Stimulated activated CD8-positive, alpha-beta memory T cell treated with anti-CD3 and anti-CD28 coated beads, Interleukin-15, amount 100 ng/mL, for 24 hours (primary cell): ENCODE results near the gene TANC1.

Experiments
- DNase-seq: peaks from one replicate; pipeline ENCODE4 v3.0.0-alpha.2; 2020; ENCODE audit warnings: low read depth

Gene TANC1

GRCh38 chr2:159063677-159064076 lies 95.2 kb downstream of the TANC1 start:
- DNase-seq = no peak

GRCh38 chr2:159064446-159065301 lies 96.2 kb downstream of the TANC1 start:
- DNase-seq = no peak

GRCh38 chr2:159065313-159065712 lies 96.9 kb downstream of the TANC1 start:
- no peak for DNase-seq

- DNase-seq = no peak
Observed at GRCh38 chr2:159065891-159066290, 97.5 kb downstream of the TANC1 start.

GRCh38 chr2:159066541-159067156 lies 98.2 kb downstream of the TANC1 start:
- DNase-seq = no peak

GRCh38 chr2:159067971-159068370 lies 99.5 kb downstream of the TANC1 start:
- DNase-seq = no peak

- DNase-seq = no peak
Observed at GRCh38 chr2:159069229-159069628, 100.8 kb downstream of the TANC1 start.

GRCh38 chr2:159070235-159070634 lies 101.8 kb downstream of the TANC1 start:
- DNase-seq = no peak

GRCh38 chr2:159071190-159071915 lies 102.9 kb downstream of the TANC1 start:
- no peak for DNase-seq

- no peak for DNase-seq
Observed at GRCh38 chr2:159072795-159073194, 104.4 kb downstream of the TANC1 start.

- DNase-seq = no peak
Observed at GRCh38 chr2:159073256-159073655, 104.8 kb downstream of the TANC1 start.

- DNase-seq = no peak
Observed at GRCh38 chr2:159074605-159075004, 106.2 kb downstream of the TANC1 start.

GRCh38 chr2:159075727-159076126 lies 107.3 kb downstream of the TANC1 start:
- DNase-seq = no peak

GRCh38 chr2:159076241-159076640 lies 107.8 kb downstream of the TANC1 start:
- no peak for DNase-seq

- no peak for DNase-seq
Observed at GRCh38 chr2:159077869-159078268, 109.4 kb downstream of the TANC1 start.

- DNase-seq = no peak
Observed at GRCh38 chr2:159078443-159078842, 110.0 kb downstream of the TANC1 start.

GRCh38 chr2:159080641-159081040 lies 112.2 kb downstream of the TANC1 start:
- DNase-seq = no peak

GRCh38 chr2:159082119-159082518 lies 113.7 kb downstream of the TANC1 start:
- DNase-seq = no peak

- DNase-seq = no peak
Observed at GRCh38 chr2:159084384-159085370, 116.2 kb downstream of the TANC1 start.

GRCh38 chr2:159086342-159086741 lies 117.9 kb downstream of the TANC1 start:
- DNase-seq = no peak

- DNase-seq = no peak
Observed at GRCh38 chr2:159086826-159087225, 118.4 kb downstream of the TANC1 start.

- DNase-seq = no peak
Observed at GRCh38 chr2:159088906-159089305, 120.5 kb downstream of the TANC1 start.
